Common myeloid progenitor, CD34-positive (primary cell): ENCODE data around the gene TENM4.

Source experiments
- CTCF ChIA-PET: fragments of 350-600 bp; sonication (Branson Sonifier 250); formaldehyde crosslinking; loops from one replicate; lab custom pipeline; 2021; ENCODE audit warnings: antibody characterized with exemption; lab: Charles Lee
- POLR2A ChIA-PET: fragments of 350-600 bp; sonication (Branson Sonifier 250); formaldehyde crosslinking; loops from one replicate; lab custom pipeline; 2021; ENCODE audit warnings: antibody characterized with exemption; lab: Charles Lee
- DNase-seq, 3 donors: peaks; one replicate each; pipeline versions ENCODE4 v3.0.0 to v3.0.0-alpha.2; 2013
- H3K27ac ChIP-seq, 2 experiments: 1 replicate in 1 of 2; 2 replicates in 1 of 2; pipeline ENCODE4 v1.7.0; 2013; ENCODE audit warnings: inconsistent platforms in 2 of 2, low read length in 2 of 2, mild to moderate bottlenecking in 2 of 2, low read depth in 1 of 2, moderate library complexity in 1 of 2; ENCODE audit not compliant: severe bottlenecking in 2 of 2, insufficient read depth in 1 of 2, poor library complexity in 1 of 2
- H3K27me3 ChIP-seq, 5 experiments: replicated peaks in 2 of 5; 1 replicate in 3 of 5; 2 replicates in 2 of 5; pipeline versions ENCODE4 v1.6.1 to v1.7.0; 2013; ENCODE audit warnings: low read length in 4 of 5, mild to moderate bottlenecking in 2 of 5, moderate library complexity in 2 of 5, inconsistent platforms in 1 of 5; ENCODE audit not compliant: insufficient read depth in 5 of 5, control insufficient read depth in 4 of 5
- H3K36me3 ChIP-seq, 4 experiments: 1 replicate in 2 of 4; 2 replicates in 2 of 4; pipeline versions ENCODE4 v1.6.1 to v1.7.0; 2013; ENCODE audit warnings: low read length in 3 of 4, control low read depth in 1 of 4, mild to moderate bottlenecking in 1 of 4; ENCODE audit not compliant: control insufficient read depth in 4 of 4, insufficient read depth in 4 of 4
- H3K4me1 ChIP-seq, 4 experiments: 1 replicate in 3 of 4; 2 replicates in 1 of 4; pipeline versions ENCODE4 v1.6.1 to v1.7.1; 2013; ENCODE audit warnings: low read length in 3 of 4, mild to moderate bottlenecking in 3 of 4, control low read depth in 1 of 4, inconsistent platforms in 1 of 4, moderate library complexity in 1 of 4; ENCODE audit not compliant: control insufficient read depth in 4 of 4, insufficient read depth in 4 of 4; ENCODE audit errors: control extremely low read depth in 1 of 4
- H3K4me3 ChIP-seq, 7 experiments: 1 replicate in 4 of 7; 2 replicates in 3 of 7; pipeline versions ENCODE4 v1.5.1 to v1.7.0; 2013; ENCODE audit warnings: mild to moderate bottlenecking in 7 of 7, low read length in 6 of 7, moderate library complexity in 6 of 7, inconsistent platforms in 2 of 7, low read depth in 2 of 7, control low read depth in 1 of 7; ENCODE audit not compliant: insufficient read depth in 4 of 7, control insufficient read depth in 1 of 7; ENCODE audit errors: extremely low read depth in 1 of 7
- H3K9me3 ChIP-seq, 5 experiments: 1 replicate in 4 of 5; 2 replicates in 1 of 5; pipeline versions ENCODE4 v1.6.1 to v1.7.1; 2013; ENCODE audit warnings: low read length in 4 of 5, mild to moderate bottlenecking in 2 of 5, inconsistent platforms in 1 of 5, low read depth in 1 of 5, moderate library complexity in 1 of 5; ENCODE audit not compliant: control insufficient read depth in 4 of 5, insufficient read depth in 2 of 5; ENCODE audit errors: control extremely low read depth in 1 of 5
- WGBS: methylation state at CpG from one replicate; pipeline ENCODE4 v1.1.5; 2013; ENCODE audit not compliant: insufficient coverage; 5-methylcytosine and 5-hydroxymethylcytosine counted together

The TENM4 gene

GRCh38 chr11:79273781-79274180 lies 167.0 kb downstream of the TENM4 start:
- CTCF ChIA-PET = no interaction called here
- Histone ChIP-seq H3K4me3 (no peak overlapping the region), H3K27ac (no peak overlapping the region), H3K36me3 (no peaks in the 10 kb centered on the region), H3K27me3 (peaks cover 0 to 1% (median 0%) of the 10 kb centered on the region in 5 experiments), H3K4me1 (no peaks in the 10 kb centered on the region), H3K9me3 (no peaks in the 10 kb centered on the region)
- DNase-seq = no peak
- 73% methylated on average over 2 of the region's 3 CpGs for WGBS
- POLR2A ChIA-PET = no interaction called here

- H3K36me3 ChIP-seq = no peaks in the 10 kb centered on the region
- H3K4me3 ChIP-seq = no peak overlapping the region
- DNase-seq = no peak
- H3K27ac ChIP-seq = no peak overlapping the region
- peaks cover 0 to 3% (median 0%) of the 10 kb centered on the region in 5 experiments for H3K27me3 ChIP-seq
- 79% methylated on average over 3 of the region's 6 CpGs for WGBS
- no peaks in the 10 kb centered on the region for H3K9me3 ChIP-seq
- POLR2A ChIA-PET = no interaction called here
- H3K4me1 ChIP-seq = no peaks in the 10 kb centered on the region
- CTCF ChIA-PET = no interaction called here
These were observed 171.1 kb downstream of the TENM4 start for GRCh38 chr11:79269611-79270307.

- POLR2A ChIA-PET = no interaction called here
- no peaks in the 10 kb centered on the region for H3K9me3 ChIP-seq
These were observed 174.4 kb downstream of the TENM4 start for GRCh38 chr11:79266396-79266795.

GRCh38 chr11:79265756-79266322 lies 175.0 kb downstream of the TENM4 start:
- 90% methylated on average over 3 of the region's 4 CpGs for WGBS

More at GRCh38 chr11:79266396-79266795, 174.4 kb downstream of the TENM4 start:
- CTCF ChIA-PET = no interaction called here
- Histone ChIP-seq H3K4me3 (no peak overlapping the region), H3K36me3 (no peaks in the 10 kb centered on the region), H3K4me1 (no peaks in the 10 kb centered on the region), H3K27me3 (peaks cover 0 to 3% (median 0%) of the 10 kb centered on the region in 5 experiments), H3K27ac (no peak overlapping the region)
- 100% methylated on average over 1 of the region's 1 CpG for WGBS
- no peak for DNase-seq

GRCh38 chr11:79264284-79264683 lies 176.5 kb downstream of the TENM4 start:
- ChIA-PET POLR2A (no interaction called here), CTCF (no interaction called here)
- Histone ChIP-seq H3K27me3 (peaks cover 0 to 3% (median 0%) of the 10 kb centered on the region in 5 experiments), H3K27ac (no peak overlapping the region), H3K4me1 (no peaks in the 10 kb centered on the region), H3K9me3 (no peaks in the 10 kb centered on the region), H3K4me3 (no peak overlapping the region), H3K36me3 (no peaks in the 10 kb centered on the region)
- DNase-seq = no peak
- WGBS = 88% methylated on average over 3 of the region's 6 CpGs

More at GRCh38 chr11:79265756-79266322, 175.0 kb downstream of the TENM4 start:
- Histone ChIP-seq H3K9me3 (no peaks in the 10 kb centered on the region), H3K27me3 (peaks cover 0 to 3% (median 0%) of the 10 kb centered on the region in 5 experiments), H3K27ac (no peak overlapping the region), H3K4me3 (no peak overlapping the region), H3K36me3 (no peaks in the 10 kb centered on the region), H3K4me1 (no peaks in the 10 kb centered on the region)
- ChIA-PET CTCF (no interaction called here), POLR2A (no interaction called here)
- DNase-seq = no peak

- Histone ChIP-seq H3K36me3 (no peaks in the 10 kb centered on the region), H3K4me1 (no peaks in the 10 kb centered on the region), H3K27ac (no peak overlapping the region), H3K27me3 (peaks cover 0 to 2% (median 0%) of the 10 kb centered on the region in 5 experiments), H3K9me3 (no peaks in the 10 kb centered on the region), H3K4me3 (no peak overlapping the region)
- DNase-seq = no peak
- POLR2A ChIA-PET = no interaction called here
- 56% methylated on average over 3 of the region's 7 CpGs for WGBS
- CTCF ChIA-PET = no interaction called here
These were observed 177.8 kb downstream of the TENM4 start for GRCh38 chr11:79263001-79263400.

- Histone ChIP-seq H3K27ac (no peak overlapping the region), H3K4me3 (no peak overlapping the region), H3K27me3 (peaks cover 0 to 2% (median 0%) of the 10 kb centered on the region in 5 experiments), H3K9me3 (no peaks in the 10 kb centered on the region), H3K36me3 (no peaks in the 10 kb centered on the region), H3K4me1 (no peaks in the 10 kb centered on the region)
- POLR2A ChIA-PET = no interaction called here
- 51% methylated on average over 2 of the region's 4 CpGs for WGBS
- CTCF ChIA-PET = no interaction called here
- DNase-seq = no peak
These were observed 178.6 kb downstream of the TENM4 start for GRCh38 chr11:79262221-79262620.
